ENCODE measurements around the gene LDAH.

Gene LDAH

GRCh38 chr2:20667151-20667530 is 155.8 kb downstream of the LDAH start:
- no peak for DNase-seq (ENCODE audit: low read depth)

GRCh38 chr2:20666304-20667150 is 156.4 kb downstream of the LDAH start, which contains the start of gene GDF7:
Gene GDF7, plus strand, starts transcription at chr2:20667144. Its CDS starts 96 bp downstream, at chr2:20667240.
- DNase-seq (ENCODE audit: low read depth) = no peak

- DNase-seq (ENCODE audit: low read depth) = no peak
These were observed 156.9 kb downstream of the LDAH start for GRCh38 chr2:20666005-20666303.

- no peak for DNase-seq (ENCODE audit: low read depth)
These were observed 157.5 kb downstream of the LDAH start for GRCh38 chr2:20665243-20666004.

DNA sequence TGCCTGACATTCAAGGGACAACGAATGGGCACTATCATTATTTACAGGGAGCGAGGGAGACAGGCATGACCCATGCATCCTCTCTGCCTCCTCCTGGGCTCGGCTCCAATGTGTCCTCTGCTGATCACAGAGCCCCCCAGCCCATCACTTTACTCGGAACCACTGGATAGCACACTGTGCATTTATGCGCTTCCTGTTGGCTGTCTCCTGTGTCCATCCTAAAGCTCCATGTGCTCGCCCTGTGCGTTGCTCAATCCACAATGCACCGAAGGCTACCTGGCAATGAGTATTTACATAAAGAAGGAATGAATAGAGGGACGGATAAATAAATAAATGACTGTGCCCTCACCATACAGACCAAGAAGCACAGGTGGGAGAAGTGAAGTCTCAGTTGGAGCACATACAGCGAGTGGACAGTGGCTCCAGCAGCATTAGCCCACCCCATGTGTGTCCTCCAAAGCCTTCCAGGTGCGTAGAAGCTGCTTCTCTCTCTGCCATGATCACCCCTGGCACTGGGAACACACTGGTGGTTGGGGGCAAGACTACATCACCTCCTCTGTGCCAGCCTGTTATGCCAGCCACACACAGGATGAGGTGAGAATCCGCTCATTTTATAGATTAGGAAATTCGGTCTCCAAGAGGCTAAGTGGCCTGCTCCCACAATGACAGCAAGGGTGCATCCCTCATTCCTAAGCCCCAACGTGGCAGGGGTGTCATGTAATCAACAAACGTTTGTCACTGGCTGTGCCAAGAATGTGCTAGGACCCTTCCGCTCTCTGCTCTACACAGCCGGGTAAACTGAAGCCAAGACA is 158.3 kb downstream of the LDAH start:
- no peak for DNase-seq (ENCODE audit: low read depth)

DNA sequence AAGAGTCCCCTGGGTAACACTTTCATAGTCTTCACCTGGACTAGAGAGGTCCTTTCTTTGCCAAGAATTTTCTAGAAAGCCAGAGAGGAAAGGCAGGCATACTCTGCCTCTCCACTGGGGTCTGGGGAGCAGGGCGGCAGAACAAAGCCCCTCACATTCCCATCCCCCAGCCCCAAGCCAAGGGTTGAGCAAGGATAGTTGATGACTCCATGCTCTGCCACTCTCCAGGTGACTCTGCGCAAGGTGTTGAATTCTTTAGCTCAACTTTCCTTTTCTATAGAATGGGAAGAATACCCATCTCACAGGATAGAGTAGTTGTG is 158.9 kb downstream of the LDAH start:
- no peak for DNase-seq (ENCODE audit: low read depth)

DNA sequence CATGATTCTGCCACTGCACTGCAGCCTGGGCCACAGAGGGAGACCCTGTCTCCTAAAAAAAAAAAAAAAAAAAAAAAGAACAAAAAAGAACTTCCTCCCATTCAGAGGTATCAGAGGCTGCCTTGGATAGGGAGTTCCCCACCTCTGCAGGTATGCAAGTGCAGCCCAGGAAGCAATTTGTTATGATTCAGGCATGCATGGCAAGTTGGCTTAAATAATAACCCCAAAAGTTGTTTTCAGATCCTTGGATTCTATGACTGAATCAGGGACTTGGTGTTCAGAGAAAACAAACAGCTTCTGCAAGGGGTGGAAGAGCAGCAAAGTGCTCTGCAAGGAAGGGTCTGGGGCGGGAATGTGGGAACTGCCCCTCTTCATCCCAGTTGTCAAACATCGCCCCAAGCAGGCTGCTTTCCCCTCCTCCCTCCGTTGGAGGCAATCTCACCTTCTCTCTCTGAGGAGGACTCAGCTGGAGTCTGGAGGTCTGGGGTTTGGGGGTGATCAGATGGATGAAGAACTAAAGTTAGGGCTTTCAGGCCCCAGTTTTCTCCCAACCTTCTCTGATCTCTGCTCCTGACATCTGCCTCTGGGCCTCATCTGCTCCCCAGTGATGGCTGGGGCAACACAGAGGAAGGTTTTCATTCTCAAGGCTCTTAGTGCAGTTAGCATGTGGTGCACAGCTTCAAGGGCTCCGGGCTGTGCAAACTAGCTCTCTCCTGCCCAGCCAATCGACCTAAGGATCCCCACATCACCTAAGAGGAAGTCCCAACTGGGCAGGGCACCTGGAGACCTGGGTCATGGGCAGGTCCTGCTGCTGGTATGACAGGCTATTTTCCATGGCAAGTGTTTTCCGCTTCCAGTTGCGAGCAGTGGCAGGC is 159.5 kb downstream of the LDAH start:
- no peak for DNase-seq (ENCODE audit: low read depth)

GRCh38 chr2:20662308-20662937 is 160.5 kb downstream of the LDAH start:
- DNase-seq (ENCODE audit: low read depth) = no peak

DNA sequence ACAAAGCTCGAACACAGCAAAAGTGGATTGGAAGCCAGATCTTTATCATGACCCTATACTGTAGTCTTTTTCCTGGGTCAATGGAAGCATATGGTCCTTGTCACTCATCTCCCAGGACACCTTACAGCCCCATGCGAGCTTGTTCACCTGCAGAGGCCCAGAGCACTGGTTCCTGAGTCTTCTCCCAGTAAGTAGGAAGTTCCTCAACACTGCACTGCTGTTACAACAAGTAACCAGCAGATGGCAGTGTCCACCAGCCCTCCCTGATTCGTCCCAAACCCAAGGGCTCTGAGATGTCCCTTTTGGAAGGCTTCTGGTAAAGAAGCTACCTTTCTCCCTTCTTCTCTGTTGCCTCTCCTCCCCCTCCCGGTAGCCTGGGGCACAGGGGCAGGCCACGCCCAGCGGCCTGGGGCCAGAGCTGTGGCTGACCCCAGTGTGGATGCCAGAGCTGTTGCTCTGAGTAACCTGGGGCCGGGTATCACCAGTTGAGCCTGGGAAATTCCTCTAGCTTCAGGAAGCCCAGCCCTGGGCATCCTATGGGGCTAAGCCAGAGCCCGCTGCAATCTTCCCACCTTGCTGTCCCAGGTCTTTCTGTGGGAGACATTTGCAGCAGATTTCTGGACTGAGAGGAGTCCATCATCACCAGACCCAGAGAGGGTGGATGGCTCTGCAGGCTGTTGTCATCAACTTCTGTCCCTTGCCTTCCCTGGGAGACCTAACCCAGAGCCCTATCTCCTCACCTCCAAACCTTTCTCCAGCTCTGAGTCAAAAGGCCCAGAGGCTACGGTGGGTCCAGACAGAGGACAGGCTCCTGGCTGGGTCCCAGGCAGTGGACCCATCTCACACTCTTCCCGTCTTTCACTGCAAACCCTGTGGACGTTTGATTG is 161.2 kb downstream of the LDAH start:
- peak; percentile 75 for DNase-seq (ENCODE audit: low read depth)

GRCh38 chr2:20660506-20661420 is 162.1 kb downstream of the LDAH start:
- no peak for DNase-seq (ENCODE audit: low read depth)

DNA sequence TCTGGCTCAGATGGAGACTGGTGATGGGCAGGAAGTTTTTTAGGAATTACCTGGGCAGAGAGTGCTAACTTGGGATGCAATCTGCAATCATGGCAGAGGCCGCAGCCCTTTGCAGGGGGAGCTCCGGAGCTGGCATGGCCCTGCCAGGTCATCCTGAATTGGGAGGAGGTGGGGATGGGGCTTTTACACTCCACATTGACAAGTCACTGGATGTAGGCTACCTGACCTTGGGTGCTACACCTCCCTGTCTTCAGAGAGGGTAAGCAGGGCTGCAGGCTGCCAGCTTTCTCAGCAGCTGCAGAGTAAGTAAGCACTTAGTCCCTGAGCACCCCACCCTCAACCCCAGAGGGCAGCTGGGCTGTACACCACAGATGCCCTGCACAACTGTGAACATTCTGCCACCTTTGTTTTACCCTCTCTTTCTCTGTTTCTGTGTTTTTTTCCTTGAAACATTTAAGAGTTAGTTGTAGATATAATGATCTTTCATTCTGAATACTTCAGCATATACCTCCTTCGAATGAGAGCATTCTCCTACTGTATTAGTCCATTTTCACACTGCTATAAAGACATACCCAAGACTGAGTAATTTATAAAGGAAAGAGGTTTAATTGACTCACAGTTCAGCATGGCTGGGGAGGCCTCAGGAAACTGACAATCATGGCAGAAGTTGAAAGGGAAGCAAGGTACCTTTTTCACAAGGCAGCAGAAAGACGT is 165.2 kb downstream of the LDAH start:
- no peak for DNase-seq (ENCODE audit: low read depth)

- DNase-seq (ENCODE audit: low read depth) = no peak
These were observed 166.3 kb downstream of the LDAH start for GRCh38 chr2:20656561-20656960.

- DNase-seq (ENCODE audit: low read depth) = no peak
These were observed 168.4 kb downstream of the LDAH start for GRCh38 chr2:20654535-20654813.

DNA sequence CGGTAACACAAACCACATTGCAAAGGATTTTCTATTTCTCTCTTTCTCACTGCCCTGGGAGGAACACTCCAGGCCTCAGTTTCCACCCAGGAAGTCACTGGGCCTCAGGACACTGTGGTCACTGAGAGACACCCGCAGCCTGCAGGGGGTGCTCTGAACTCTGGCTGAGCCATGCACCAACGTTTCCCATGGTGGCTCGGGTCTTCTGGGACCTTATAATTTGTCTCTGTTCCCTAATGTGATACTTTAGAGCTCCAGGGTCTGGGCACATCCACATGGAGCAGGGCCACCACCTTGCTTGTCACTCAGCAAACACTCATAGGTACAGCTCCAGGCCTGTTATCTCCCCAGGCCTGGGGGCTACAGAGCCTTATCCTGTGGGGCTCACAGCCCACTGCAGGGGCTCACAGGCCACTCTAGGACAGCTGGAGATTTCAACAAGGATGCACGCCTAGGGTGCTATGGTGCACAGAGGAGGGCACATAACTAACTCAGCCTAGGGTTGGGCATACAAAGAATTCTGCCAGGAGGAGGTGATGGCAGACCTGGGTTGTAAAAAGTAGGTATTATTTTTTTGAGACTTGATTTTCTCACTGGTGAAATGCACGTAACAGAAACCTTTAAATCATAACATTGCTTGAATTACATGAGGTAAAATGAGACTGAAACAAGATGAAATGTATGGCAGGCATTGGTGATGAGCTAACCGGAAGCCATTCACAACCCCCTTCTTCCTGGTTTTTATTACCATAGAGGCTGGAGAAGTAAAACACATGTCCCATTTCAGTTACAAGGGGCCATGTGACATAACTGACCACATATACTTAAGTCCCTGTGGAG is 169.0 kb downstream of the LDAH start:
- DNase-seq (ENCODE audit: low read depth) = no peak

GRCh38 chr2:20652673-20653575 is 170.0 kb downstream of the LDAH start:
- no peak for DNase-seq (ENCODE audit: low read depth)

DNA sequence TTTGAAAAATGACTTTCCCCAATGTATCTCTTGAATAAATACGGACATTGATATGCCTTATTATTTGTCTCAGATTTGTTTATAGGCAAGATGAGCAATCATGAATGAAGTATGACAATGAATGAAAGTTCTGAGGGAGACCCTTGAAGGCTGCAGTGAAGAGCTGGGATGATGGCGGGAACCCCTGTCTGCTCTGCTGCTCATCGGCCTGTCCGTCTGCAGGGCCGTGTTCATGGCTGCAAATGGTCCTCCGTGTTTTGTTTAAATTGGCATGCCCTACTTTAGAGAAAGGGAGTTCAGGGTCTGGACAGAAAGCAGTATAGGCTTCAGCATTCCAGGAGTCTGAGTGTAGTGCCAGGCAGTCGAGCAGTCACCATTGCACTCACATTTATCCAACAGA is 170.8 kb downstream of the LDAH start:
- no peak for DNase-seq (ENCODE audit: low read depth)

DNA sequence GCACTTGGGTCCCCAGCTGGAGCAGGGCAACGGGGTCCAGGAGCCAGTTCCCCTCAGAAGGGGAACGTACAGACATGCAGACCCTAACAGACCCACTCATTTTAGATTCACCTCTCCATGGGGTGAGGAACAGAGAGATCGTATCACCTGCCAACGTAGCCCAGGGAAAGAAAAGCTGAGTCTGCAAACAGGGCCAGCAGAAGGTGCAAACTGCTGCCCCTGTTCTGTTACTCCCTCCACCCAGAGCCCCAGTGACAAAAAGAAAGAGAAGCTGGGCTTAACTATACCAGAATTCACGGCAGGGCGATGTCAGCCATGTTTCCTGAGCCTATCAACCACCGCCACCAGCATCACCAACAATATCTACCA is 171.2 kb downstream of the LDAH start:
- no peak for DNase-seq (ENCODE audit: low read depth)
